Kidney tubule cell (primary cell): ENCODE results near the gene CPM.
A peak's percentile ranks its signal among the peaks of the same experiment; 100 is the strongest.
"Not testable (repeated sequence)": the region's sequence is repeated elsewhere in the genome, so short reads cannot be mapped to it uniquely, and the experiment has no call there.

Experiments used
- DNase-seq: peaks from one replicate; pipeline ENCODE4 v3.0.0-alpha.2; 2018; ENCODE audit warnings: low spot score

CPM gene

GRCh38 chr12:68827895-68828671, 104.9 kb downstream of the CPM start:
- DNase-seq: no peak

- no peak for DNase-seq
These were observed 107.3 kb downstream of the CPM start for GRCh38 chr12:68825569-68826217.

GRCh38 chr12:68824597-68825250, 108.2 kb downstream of the CPM start:
- DNase-seq: no peak

- no peak for DNase-seq
These were observed 108.8 kb downstream of the CPM start for GRCh38 chr12:68824131-68824530.

GRCh38 chr12:68823696-68824095, 109.3 kb downstream of the CPM start:
- no peak for DNase-seq

- no peak for DNase-seq
These were observed 111.4 kb downstream of the CPM start for GRCh38 chr12:68821357-68822188.

GRCh38 chr12:68819481-68819880, 113.5 kb downstream of the CPM start:
- DNase-seq: not testable (repeated sequence)

GRCh38 chr12:68815928-68816800, 116.8 kb downstream of the CPM start:
- no peak for DNase-seq

- no peak for DNase-seq
These were observed 117.6 kb downstream of the CPM start for GRCh38 chr12:68815232-68815927.

- no peak for DNase-seq
These were observed 118.3 kb downstream of the CPM start for GRCh38 chr12:68814490-68815231.

GRCh38 chr12:68813242-68813593, 119.8 kb downstream of the CPM start:
- DNase-seq: no peak

- DNase-seq: no peak
These were observed 120.3 kb downstream of the CPM start for GRCh38 chr12:68812553-68813241.

GRCh38 chr12:68811573-68811972, 121.4 kb downstream of the CPM start:
- DNase-seq: not testable (repeated sequence)

- not testable (repeated sequence) for DNase-seq
These were observed 123.0 kb downstream of the CPM start for GRCh38 chr12:68810027-68810389.

GRCh38 chr12:68809190-68810026, 123.6 kb downstream of the CPM start:
- DNase-seq: no peak

GRCh38 chr12:68808388-68809189, 124.4 kb downstream of the CPM start:
- peak; percentile 96 for DNase-seq

- peak; percentile 91 for DNase-seq
These were observed 125.2 kb downstream of the CPM start, which contains the start of gene MDM2 for GRCh38 chr12:68807576-68808387. Gene MDM2, plus strand, starts transcription at chr12:68808177. Its CDS starts 301 bp downstream, at chr12:68808478.
